WI38 (cell line): Measurements from ENCODE around the gene BPIFB1.

ENCODE experiments used
- H3K4me3 ChIP-seq: 2 replicates; pipeline ENCODE4 v1.5.1; 2011; ENCODE audit warnings: low read depth, mild to moderate bottlenecking, control low read depth, low read length
- CTCF ChIP-seq: IDR thresholded peaks from 2 replicates; pipeline ENCODE4 v1.5.1; 2012; ENCODE audit warnings: low read depth, mild to moderate bottlenecking, control low read depth, low read length

The BPIFB1 gene, protein sequence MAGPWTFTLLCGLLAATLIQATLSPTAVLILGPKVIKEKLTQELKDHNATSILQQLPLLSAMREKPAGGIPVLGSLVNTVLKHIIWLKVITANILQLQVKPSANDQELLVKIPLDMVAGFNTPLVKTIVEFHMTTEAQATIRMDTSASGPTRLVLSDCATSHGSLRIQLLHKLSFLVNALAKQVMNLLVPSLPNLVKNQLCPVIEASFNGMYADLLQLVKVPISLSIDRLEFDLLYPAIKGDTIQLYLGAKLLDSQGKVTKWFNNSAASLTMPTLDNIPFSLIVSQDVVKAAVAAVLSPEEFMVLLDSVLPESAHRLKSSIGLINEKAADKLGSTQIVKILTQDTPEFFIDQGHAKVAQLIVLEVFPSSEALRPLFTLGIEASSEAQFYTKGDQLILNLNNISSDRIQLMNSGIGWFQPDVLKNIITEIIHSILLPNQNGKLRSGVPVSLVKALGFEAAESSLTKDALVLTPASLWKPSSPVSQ

GRCh38 chr20:33282991-33283555, at the start of gene BPIFB1:
Gene BPIFB1 (plus strand): TSS chr20:33283214. CDS start chr20:33286074, 2,860 bp downstream.
- no peak for TF ChIP-seq CTCF

DNA sequence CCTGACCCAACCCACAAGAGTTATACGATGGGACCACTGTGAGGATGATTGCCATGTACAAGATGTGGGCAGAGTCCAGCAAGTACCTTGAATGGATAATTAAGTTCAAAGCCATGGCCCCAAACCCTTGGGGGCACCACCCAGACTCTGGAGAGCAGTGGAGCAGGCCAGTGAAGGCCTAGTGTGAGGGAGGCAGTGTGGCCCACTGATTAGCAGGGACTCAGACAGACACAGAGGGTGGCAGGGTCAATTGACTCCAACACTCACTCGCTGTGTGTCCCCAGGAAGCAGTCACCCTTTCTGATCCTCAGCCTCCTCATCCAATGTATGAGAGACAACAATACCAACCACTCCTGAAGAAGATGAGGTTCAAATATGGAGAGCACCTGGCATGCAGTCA, 49.0 kb upstream of the BPIFB1 start:
- no peak for TF ChIP-seq CTCF

More at GRCh38 chr20:33282991-33283555, at the start of gene BPIFB1:
- no peak within 1 kb of the TSS for H3K4me3 ChIP-seq

GRCh38 chr20:33235696-33236095, 47.3 kb upstream of the BPIFB1 start, which contains the start of gene BPIFA1:
Gene BPIFA1 (plus strand): TSS chr20:33235996. CDS start chr20:33237712, 1,716 bp downstream.
- no peak for TF ChIP-seq CTCF
- no peak within 1 kb of the TSS for H3K4me3 ChIP-seq

More for the DNA sequence above, 49.0 kb upstream of the BPIFB1 start:
- no peak overlapping the region for H3K4me3 ChIP-seq

DNA sequence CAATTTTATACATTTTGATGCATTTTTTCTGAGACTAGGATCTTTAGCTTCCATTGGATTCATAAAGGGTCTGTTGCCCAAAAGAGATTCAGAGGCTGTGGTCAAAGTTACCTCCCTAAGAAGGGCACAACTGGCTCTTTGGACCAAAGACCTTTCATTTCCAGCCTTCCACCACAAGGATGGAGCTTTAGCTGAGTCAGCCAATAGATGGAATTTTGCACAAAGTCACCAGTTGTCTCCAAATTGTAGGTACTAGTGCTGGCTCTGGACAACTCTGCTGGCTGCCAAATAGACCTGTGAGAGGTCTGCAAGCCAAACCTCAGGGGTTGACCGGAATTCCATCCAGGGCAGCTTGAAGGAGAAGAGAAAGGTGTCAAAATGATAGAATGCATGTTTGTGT, 46.7 kb upstream of the BPIFB1 start:
- H3K4me3 ChIP-seq, result no peak overlapping the region
- no peak for TF ChIP-seq CTCF

DNA sequence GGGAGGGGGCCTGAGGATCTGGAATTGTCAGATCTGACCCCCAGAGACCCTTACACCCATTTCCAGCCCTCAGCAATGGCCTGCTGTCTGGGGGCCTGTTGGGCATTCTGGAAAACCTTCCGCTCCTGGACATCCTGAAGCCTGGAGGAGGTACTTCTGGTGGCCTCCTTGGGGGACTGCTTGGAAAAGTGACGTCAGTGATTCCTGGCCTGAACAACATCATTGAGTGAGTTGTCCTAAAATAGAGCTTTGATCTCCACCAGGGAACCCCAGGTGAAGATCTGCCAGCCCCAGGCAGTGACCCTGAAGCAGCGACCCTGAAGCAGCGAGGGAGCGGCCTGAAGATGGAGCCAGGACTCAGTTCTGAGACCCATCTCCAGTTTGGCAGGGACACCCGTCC, 45.0 kb upstream of the BPIFB1 start:
- no peak for TF ChIP-seq CTCF
- no peak overlapping the region for H3K4me3 ChIP-seq

GRCh38 chr20:33239418-33239817, 43.6 kb upstream of the BPIFB1 start:
- H3K4me3 ChIP-seq, result no peak overlapping the region
- TF ChIP-seq CTCF, result no peak
